HPDE6-E6E7 (cell line): ENCODE results near the gene EIF5B.

Experiments
- DNase-seq: peaks from one replicate; pipeline ENCODE4 v3.0.0; 2011; ENCODE audit warnings: missing footprints; ENCODE audit errors: extremely low spot score

The EIF5B gene

GRCh38 chr2:99404797-99405669 is 67.8 kb downstream of the EIF5B start:
- no peak for DNase-seq

- no peak for DNase-seq
Measured at GRCh38 chr2:99406137-99406536, 68.9 kb downstream of the EIF5B start.

GRCh38 chr2:99410276-99410675 is 73.1 kb downstream of the EIF5B start:
- DNase-seq = no peak

GRCh38 chr2:99414566-99414965 is 77.4 kb downstream of the EIF5B start:
- no peak for DNase-seq

- no peak for DNase-seq
Measured at GRCh38 chr2:99417396-99417795, 80.2 kb downstream of the EIF5B start.

GRCh38 chr2:99420031-99420430 is 82.8 kb downstream of the EIF5B start:
- no peak for DNase-seq

- DNase-seq = no peak
Measured at GRCh38 chr2:99420751-99421299, 83.6 kb downstream of the EIF5B start.

GRCh38 chr2:99421469-99421868 is 84.3 kb downstream of the EIF5B start:
- no peak for DNase-seq

- no peak for DNase-seq
Measured at GRCh38 chr2:99422599-99422998, 85.4 kb downstream of the EIF5B start.

- DNase-seq = no peak
Measured at GRCh38 chr2:99424371-99424770, 87.2 kb downstream of the EIF5B start.

GRCh38 chr2:99425022-99425421 is 87.8 kb downstream of the EIF5B start:
- DNase-seq = no peak

- DNase-seq = no peak
Measured at GRCh38 chr2:99430614-99431291, 93.6 kb downstream of the EIF5B start.

- no peak for DNase-seq
Measured at GRCh38 chr2:99431587-99432275, 94.5 kb downstream of the EIF5B start.

GRCh38 chr2:99433340-99433739 is 96.2 kb downstream of the EIF5B start:
- DNase-seq = no peak

- DNase-seq = no peak
Measured at GRCh38 chr2:99436874-99437273, 99.7 kb downstream of the EIF5B start.

- no peak for DNase-seq
Measured at GRCh38 chr2:99439971-99440505, 102.8 kb downstream of the EIF5B start.

GRCh38 chr2:99442837-99443236 is 105.6 kb downstream of the EIF5B start:
- peak; percentile 10 for DNase-seq

GRCh38 chr2:99444222-99444621 is 107.0 kb downstream of the EIF5B start:
- DNase-seq = no peak

- DNase-seq = no peak
Measured at GRCh38 chr2:99445065-99445464, 107.9 kb downstream of the EIF5B start.

GRCh38 chr2:99448556-99448955 is 111.4 kb downstream of the EIF5B start:
- DNase-seq = peak; percentile 9

GRCh38 chr2:99450199-99450598 is 113.0 kb downstream of the EIF5B start:
- no peak for DNase-seq
